ENCODE measurements around the gene PAPOLB. TPM values are rescaled to one million over a fixed set of nuclear protein-coding genes. Genes with fewer than 3 reads are reported as not detected.
"Not testable (repeated sequence)": the region's sequence is repeated elsewhere in the genome, so short reads cannot be mapped to it uniquely, and the experiment has no call there.

Gene PAPOLB
- under 1 TPM; 0.08 to 0.13 (median 0.12) TPM for polyA plus RNA-seq (ENCODE audit: insufficient read length in 4 of 4)

DNA sequence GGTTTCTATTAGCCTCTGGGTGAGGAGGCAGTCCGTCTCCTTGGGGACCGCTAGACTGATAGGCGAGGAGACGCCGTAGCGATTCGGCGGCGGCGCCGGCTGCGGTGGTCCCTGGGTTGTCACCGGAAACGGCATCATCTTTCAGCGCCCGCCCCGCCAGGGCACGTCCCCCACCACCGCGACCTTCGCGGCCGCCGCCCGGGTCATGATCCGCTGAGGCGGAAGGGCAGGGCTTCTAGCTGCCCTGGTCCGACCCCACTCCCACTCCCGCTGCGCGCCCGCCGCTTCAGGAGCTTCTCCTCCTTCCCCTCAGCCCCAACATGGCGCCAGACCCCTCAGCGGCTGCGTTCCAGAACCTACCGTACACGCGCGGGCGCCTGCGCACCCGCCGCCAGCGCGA lies at the start of gene PAPOLB:
Gene PAPOLB (minus strand): TSS at position 358 of the 400 bp plus-strand sequence. CDS start 220 bp downstream, at position 138.
- no peak for DNase-seq (ENCODE audit: low read depth in 4 of 4, low spot score in 2 of 4)

DNA sequence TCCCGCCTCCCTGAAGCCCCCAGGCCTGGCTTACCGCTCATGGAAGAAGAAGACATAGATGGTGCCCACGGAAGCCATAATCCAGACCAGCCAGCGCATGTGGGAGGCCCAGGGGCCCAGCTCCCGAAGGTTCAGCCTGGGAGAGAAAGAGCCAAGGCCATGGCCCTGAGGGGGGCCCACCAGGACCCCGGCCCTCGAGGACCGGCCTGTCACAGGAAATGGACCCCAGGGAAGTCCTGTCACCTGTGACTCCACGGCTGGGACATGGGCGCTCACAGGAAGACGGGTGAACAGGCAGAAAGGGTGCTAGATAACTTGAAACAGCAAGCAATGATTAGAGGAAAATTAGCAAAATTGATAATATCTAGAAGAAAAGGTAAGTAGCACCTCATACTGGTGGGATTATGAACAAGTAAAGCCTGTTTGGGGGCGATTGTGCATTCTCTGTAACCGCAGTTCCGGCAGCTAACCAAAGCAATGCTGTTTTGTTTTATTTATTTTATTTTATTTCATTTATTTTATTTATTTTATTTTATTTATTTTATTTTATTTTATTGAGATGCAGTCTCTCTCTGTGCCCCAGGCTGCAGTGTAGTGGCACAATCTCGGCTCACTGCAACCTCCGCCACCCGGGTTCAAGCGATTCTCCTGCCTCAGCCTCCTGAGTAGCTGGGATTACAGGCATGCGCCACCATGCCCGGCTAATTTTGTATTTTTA lies 49.4 kb upstream of the PAPOLB start:
- no peak for DNase-seq (ENCODE audit: low read depth in 4 of 4, low spot score in 2 of 4)

DNA sequence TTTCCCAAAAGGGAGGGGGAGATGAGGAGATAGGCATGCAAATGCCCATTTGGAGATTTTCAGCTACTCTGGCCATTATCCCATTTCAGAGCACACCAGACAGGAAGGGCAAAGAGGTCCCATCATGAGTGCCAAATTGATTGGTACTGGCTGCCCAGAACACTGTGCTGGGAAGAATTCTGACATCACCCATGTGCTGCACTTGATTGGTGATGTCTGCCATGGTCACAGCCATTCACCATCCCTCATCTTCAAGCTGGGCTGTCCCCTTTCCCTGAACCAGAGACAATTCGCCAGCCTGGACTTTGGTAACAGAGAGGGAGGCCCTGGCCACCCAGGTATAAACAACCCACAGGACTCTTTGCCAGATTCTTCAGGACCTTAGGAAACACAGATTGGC lies 44.9 kb upstream of the PAPOLB start:
- no peak for DNase-seq (ENCODE audit: low read depth in 4 of 4, low spot score in 2 of 4)

DNA sequence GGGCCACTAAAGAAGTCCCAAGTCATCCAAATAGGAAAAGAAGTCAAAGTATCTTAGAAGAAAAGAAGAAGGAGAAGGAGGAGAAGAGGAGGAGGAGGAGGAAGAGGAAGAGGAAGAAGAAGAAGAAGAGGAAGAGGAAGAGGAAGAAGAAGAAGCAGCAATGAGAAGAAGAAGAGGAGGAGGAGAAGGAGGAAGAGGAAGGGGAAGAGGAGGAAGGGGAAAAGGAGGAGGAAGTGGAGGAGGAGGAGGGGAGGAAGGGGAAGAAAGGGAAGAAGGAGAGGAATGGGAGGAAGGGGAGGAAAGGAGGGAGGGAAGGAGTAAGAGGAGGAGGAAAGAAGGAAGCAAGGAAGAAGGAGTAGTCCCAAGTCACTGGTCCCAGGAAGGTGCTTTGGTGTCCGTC lies 43.3 kb upstream of the PAPOLB start:
- no peak for DNase-seq (ENCODE audit: low read depth in 4 of 4, low spot score in 2 of 4)

DNA sequence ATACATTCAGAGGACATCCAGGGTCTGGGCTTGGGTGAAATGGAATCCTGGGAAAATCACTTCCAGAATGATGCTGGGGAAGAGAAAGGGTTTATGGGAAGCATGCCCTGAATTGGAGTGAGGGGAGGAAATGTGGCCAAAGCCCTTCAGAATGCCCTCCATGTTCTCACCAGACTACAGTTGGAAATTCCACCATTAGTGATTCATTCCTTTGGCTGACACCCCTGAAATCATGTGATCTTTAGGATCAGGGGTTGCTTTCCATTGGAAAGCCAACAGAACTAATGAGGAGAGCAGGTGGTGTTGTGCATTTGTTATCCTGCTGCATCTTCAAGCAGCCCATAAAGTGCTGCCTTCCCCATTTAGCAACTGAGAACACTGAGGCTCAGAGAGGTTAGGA lies 42.5 kb upstream of the PAPOLB start:
- no peak for DNase-seq (ENCODE audit: low read depth in 4 of 4, low spot score in 2 of 4)

DNA sequence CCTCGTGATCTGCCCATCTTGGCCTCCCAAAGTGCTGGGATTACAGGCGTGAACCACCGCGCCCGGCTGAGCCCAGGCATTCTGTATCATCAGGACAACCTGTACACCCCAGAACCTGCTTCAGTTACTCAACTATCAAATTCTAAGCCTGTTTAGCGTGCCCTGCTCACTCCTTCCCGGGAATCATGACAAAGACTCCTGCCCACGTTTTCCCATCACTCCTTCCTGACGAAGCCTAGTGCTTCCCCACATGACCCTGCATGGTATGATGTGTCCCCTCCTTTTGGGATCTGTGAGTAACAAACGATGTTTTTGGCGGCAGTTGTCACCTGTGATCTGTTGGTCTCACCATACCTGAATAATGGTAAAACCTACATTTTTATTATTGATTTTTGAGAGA lies 33.9 kb upstream of the PAPOLB start:
- DNase-seq (ENCODE audit: low read depth in 4 of 4, low spot score in 2 of 4) = no peak

DNA sequence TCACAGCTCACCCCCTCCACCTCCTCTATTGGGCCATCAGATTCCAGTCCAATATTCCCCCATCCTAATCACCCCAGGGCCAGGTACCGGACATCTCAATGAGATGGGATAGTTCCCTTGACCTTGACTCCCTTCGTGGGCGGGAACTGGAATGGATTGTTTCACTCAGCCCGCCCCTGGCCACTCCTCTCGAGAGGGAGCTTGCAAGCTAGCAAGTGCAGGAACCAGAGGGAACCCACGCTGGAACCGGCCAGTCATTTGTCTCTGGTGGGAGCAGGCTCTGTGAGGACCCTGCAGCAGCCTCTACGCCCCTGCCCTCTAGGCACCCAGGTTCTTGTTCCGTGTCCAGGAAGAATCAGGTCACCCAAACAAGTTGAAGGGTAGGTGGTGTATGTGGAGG lies 32.7 kb upstream of the PAPOLB start:
- DNase-seq (ENCODE audit: low read depth in 4 of 4, low spot score in 2 of 4) = no peak

DNA sequence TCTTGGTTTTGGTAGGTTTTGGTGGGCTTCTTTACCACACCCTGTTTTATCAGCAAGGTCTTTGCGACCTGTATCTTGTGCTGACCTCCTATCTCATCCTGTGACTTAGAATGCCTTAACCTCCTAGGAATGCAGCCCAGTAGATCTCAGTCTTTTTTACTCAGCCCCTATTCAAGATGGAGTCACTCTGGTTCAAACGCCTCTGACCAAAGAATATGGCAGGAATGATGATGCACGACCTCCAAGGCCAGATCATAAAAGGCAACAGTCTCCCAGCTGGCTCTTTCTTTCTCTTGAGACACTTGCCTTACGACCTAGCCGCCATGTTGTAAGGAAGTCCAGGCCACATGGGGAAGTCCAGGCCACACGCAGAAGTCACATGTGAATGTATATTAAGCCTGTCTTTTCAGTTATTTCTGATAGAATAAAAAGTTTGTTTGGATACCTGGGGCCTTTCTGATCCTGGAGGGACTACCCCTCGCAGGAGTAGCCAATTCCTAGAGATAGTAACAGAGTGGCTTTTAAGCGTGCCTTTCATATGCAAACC lies 32.2 kb upstream of the PAPOLB start:
- no peak for DNase-seq (ENCODE audit: low read depth in 4 of 4, low spot score in 2 of 4)

DNA sequence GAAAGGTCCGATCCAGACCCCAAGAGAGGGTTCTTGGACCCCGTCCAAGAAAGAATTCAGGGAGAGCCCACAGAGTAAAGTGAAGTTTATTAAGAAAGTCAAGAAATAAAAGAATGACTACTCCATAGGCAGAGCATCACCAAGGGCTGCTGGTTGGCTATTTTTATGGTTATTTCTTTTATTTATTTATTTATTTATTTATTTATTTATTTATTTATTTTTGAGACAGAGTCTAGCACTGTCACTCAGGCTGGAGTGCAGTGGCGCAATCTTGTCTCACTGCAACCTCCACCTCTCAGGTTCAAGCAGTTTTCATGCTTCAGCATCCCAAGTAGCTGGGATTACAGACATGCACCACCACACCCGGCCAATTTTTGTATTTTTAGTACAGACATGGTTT lies 31.4 kb upstream of the PAPOLB start:
- not testable (repeated sequence) for DNase-seq (ENCODE audit: low read depth in 4 of 4, low spot score in 2 of 4)

DNA sequence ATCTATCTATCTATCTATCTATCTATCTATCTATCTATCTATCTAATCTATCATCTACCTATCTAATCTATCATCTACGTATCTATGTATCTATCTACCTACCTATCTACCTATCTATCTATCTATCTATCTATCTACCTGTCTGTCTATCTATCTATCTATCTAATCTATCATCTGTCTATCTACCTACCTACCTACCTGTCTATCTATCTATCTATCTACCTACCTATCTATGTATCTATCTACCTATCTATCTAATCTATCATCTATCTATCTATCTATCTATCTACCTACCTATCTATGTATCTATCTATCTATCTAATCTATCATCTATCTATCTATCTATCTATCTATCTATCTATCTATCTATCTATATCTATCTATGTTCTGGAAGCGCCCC lies 29.7 kb upstream of the PAPOLB start:
- not testable (repeated sequence) for DNase-seq (ENCODE audit: low read depth in 4 of 4, low spot score in 2 of 4)

DNA sequence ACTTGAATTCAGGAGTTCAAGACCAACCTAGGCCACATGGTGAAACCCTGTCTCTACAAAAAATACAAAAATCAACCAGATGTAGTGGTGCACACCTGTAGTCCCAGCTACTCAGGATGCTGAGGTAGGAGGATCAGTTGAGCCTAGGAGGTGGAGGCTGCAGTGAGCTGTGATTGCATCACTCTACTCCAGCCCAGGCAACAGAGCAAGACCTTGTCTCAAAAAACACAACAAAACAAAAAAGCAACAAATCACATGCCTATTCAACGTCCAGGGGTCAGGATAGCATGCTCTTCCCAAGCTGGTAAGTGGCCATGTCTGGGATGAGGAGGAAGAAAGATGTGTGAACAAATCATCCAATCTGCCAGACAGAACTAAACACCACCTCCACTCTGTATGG lies 27.9 kb upstream of the PAPOLB start:
- no peak for DNase-seq (ENCODE audit: low read depth in 4 of 4, low spot score in 2 of 4)

DNA sequence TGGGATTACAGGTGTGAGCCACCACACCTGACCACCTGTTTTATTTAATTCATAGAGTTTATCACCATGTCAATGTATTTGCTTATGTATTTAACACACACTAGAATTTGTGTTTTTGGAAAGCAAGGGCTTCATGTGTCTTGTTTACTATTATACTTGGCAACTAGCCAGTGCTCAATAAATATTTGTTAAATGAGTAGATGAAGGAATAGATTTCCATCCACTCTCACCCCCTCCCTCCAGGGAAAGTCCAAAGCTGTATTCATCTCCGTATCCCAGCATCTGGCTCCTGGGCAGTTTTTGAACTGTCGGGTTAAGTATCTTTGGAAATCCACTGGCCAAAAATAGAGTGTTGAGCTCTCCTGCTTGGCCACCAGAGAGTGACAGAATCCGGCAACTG lies 26.3 kb upstream of the PAPOLB start:
- no peak for DNase-seq (ENCODE audit: low read depth in 4 of 4, low spot score in 2 of 4)

DNA sequence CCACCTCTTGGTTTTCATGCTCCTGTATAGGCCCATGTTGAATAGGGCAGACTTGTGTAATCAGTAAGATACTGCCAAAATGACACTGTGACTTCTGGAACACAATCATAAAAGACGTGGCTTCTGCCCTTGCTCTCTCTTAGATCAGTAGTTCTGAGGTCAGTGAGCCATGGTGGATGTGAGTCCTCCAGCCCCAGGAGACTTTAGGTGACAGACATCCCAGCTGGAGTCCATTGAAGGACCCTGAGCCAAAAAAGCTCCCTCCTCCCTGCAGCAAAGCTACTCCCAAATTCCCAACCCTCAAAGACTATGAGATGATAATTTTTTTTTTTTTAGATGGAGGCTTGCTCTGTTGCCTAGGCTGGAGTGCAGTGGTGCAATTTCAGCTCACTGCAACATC lies 24.8 kb upstream of the PAPOLB start:
- DNase-seq (ENCODE audit: low read depth in 4 of 4, low spot score in 2 of 4) = no peak

DNA sequence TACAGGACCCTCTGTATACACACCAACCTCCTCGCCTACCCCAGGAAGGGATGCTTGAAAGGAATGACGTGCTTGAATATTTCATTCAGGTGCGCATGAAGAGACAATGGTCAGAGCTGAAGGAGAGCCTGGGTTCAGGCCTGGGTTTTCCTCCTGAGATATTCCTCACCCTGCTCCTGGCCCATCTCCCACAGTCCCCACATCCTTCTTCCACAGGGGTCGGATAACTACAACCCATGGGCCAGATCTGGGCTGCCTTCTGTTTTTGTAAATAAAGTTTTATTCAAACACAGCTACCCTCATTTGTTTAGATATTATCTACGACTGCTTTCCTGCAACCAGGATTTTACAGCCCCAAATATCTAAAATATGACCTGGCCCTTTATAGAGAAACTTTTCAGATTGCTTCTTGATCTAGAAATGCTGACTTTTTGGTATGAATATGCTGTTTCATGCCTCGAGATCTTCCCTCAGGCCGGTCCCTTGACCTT lies 23.5 kb upstream of the PAPOLB start:
- DNase-seq (ENCODE audit: low read depth in 4 of 4, low spot score in 2 of 4) = no peak

DNA sequence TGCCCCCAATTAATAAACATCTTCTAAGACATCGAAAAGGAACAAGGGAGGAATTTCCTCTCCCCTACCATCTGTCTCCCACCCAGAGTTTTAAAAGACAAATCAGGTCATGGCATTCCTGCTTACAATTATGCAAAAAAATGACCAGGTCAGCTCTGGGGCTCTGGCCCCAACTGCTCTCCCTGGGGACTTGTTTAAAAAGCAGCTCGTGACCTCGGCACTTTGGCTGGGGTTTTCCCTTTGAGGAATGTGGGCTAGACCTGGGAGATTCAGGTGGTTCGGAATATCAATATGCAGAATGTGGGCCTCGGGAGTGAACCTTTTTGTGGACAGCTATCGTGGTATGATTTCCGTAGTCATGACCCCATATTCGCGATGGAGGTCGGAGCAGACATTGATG lies 22.3 kb upstream of the PAPOLB start:
- no peak for DNase-seq (ENCODE audit: low read depth in 4 of 4, low spot score in 2 of 4)

DNA sequence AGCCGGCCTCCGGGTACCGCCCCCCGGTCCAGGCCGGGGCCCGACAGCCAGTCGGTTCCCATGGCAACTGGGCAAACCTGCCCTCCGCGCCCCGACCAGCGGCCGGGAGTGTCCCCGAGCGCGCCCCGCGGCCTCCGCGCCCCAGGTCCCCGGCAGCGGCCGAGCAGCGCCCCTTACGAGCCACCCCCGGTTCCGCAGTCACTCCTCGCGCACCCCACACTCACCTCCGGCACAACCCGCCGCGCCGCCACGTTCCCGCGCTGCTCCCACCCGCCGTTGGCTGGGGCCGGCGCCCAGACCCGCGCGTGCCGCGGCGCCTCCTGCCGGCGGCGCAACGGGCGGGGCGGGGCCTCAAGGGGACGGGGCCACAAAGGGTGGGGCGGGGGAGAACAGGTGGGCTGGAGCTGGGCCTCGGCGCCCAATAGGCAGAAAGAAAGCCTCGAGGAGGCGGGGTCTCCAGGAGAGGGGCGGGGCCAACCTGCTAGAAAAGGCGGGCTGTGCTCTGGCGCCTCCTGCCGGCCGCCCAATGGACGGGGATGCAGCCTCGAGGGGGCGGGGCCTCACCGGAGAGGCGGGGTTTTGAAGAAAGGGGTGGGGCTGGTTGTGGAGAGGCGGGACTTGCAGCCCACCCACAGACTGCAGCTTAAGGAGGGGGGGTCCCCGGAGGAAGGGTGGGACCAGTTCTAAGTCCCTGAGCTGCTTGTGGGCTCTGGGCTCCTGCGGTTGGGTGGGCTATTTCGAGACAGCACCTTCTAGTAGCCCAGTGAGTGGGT lies 21.7 kb upstream of the PAPOLB start, which contains the start of gene RADIL:
Gene RADIL (minus strand): TSS at position 345 of the 773 bp plus-strand sequence. CDS start 5,577 bp downstream, outside the sequence.
- DNase-seq (ENCODE audit: low read depth in 4 of 4, low spot score in 2 of 4) = peak in 2 of 4 donors; percentile 61 to 70

DNA sequence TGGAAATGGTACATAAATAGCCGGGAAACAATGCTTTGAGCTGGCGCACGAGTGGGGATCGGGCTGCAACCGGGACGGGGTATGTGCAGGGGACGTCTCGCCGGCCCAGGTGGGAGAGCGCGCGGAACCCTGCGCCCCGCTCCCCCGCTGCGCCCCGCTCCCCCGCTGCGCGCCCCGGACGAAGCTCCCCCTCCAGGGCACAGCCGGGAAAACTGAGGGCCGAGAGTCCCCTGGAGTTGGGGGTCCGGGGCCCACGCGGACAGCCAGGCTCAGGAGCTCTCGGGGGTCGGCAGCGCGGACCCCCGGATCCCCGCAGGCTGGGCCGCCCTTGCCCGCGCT lies 21.2 kb upstream of the PAPOLB start:
- no peak for DNase-seq (ENCODE audit: low read depth in 4 of 4, low spot score in 2 of 4)

DNA sequence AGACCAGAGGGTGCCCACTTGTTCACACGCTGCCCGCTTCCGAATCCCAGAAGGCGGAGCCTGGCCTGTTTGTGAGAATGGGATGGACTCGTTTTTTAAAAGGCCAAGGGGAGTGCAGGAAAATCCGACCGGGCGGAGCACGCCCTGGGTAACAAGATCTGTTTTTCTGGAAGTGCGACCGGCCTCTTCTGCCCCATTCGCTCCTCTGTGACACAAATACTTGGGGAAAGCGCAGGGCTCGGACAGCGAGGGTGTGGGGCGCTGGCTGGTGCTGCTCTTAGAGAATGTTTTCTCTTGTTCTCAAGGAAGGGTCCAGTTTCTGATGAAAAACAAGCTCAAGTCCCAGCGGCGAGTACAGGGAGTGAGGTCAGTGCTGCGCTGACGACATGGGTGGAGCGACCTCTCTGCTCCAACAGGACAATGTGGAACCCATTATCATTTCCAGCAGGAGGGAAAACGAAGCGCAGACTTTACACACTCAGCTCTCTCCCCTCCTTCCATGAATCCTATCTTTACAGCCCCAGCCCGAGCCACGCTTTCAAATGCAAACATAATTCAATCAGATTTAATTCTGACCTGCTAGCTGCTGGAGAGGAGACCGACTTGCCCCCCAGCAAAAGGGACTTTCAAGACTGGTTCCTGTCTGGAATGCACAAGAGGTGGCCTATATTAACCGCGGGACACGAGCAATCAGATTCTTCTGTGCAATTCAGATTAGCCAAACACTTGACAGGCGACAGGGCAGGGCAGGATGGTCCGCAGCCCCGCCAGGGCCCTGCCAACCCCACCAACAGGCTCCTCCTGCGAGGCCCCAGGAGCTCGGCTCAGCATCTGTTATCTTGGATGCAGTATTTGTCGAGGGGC lies 20.6 kb upstream of the PAPOLB start:
- no peak for DNase-seq (ENCODE audit: low read depth in 4 of 4, low spot score in 2 of 4)

DNA sequence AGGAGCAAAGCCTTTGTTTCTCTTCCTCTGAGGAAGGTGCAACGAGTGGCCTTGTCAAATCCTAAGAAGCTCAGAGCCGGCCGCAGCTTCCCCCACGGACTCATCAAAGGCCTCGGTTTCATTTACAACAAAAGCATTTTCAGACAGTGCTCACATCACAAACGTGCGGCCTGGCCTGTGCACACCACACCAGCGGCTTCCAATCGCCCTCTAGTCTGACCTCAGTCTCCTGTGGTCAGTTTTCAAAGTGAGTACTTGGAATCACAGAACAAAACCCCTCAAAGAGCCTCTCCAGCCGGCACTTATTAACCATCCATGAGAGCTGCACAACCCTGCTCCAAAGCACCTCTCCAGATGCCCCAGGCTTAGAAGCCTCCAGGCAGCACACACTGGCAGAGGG lies 18.4 kb upstream of the PAPOLB start:
- no peak for DNase-seq (ENCODE audit: low read depth in 4 of 4, low spot score in 2 of 4)

DNA sequence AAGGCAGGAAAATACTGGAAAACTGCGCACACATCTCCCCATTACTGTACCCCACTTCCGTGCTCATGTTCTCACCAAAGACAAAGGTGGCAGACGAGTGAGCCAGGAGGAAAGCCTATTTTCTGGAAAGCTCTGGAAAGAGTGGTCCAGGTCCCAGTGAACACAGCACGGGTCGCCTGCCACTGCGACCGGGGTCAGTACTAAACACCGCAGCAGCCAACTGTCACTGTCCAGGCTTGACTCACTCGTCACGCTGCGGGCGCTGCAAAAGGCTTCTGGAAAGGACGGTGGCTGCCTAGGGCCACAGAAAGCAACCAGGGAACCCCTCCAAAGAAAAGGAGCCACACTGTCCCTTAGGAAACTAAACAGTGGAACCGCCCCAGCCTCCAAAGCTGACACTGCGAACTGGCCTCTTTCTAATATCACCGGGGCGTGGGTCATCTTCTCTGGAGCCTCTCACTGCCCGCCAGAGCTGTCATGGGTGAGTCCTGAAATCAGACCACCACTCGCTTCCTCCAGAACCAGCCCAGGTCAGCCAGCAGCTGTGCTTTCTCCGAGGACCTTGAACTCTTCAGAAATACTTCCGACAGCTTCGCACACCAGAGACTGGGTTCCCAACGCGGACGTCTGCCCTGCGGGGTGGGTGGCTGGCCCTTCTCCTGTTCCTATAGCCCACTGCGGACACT lies 17.7 kb upstream of the PAPOLB start:
- DNase-seq (ENCODE audit: low read depth in 4 of 4, low spot score in 2 of 4) = no peak
